UCSD-AML1 (cell line): ENCODE results near the gene PPOX.

Experiments used
- DNase-seq: peaks from one replicate; lab custom pipeline; 2025; ENCODE audit not compliant: unreplicated experiment; lab: John Stamatoyannopoulos, UW

Gene PPOX

DNA sequence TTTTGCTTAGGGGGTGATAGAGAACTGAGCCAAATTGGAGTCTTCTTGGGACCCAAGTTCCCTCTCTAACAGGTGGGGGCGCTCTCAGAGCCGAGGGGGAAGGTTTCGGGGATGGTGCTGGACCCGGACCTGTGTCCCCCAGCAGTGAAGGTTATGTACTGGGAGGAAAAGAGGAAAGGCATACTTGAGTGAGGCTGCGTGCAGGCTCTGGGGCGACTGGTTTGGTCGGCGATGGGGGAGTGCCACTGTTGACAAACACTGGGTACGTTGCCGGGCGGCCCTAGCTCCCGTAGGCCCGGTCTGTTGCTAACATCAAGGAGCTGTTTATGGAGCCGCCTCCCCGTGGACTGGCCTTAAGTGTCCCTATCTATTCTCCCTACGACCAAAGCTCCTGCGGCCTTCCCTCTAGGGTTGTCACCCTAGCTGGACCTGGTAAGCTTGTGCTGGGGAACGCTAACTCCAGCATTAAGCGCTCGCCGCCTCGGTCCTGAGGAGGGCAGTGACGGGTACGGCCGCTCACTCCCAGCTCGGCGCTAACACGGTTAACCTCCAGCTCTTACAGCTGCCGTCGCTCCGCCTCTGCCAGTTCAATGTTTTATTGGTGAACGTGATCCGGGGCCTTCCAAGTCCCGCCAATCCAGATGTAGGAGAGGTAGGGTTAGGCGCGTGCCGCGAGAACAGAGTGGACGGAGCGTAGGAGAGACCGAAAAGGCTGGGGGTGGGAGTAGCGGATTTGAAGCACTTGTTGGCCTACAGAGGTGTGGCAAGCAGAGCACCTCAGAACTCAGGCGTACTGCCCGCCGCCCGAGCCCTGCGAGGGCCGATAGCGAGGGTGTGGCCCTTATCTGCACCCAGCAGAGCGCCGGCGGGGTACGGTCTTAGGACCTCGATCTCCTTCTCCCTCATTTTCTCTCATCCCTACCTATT is at the start of gene PPOX:
PPOX (plus strand) TSS at position 685 of the 927 bp plus-strand sequence. CDS start 422 bp downstream, outside the sequence.
- peak; percentile 95 for DNase-seq

DNA sequence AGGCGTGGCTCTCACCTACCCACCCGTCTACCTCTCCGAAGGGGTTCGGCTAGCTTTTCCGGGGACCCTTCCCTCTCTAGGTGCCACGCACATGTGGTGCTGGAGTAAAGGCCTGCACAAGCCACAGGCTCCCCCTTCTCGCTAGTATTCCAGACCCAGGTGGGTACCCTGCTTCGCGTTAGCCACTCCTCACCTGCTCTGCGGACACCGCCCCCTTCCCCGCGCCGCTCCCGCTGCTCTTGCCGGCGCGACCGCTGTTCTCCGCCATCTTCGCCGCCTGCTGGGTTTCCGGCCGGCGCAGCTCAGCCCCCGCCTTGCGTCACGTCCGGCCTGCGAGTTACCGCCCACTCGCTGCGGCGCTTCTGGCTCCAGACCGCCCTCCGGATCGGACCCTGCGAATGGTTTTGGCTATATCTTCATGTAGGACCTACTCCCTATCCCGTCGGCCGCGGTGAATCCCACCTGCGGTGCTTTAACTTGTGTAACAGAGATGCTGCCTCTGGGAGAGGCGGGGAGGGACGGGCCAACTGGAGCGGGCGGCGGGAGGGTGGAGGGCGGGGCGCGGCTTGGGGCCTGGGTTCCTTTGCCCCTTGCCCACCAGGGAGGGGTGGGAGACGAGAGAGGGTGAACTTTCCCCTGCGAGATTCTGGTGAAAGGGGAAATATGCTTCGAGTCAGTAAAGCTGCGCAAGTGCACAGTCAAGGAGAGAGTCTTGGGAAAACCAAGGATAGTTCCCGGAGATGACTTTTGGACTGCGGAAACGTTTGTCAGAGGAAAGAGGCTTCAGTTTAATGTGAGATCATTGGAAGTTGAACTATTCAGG is 48.3 kb upstream of the PPOX start, which contains the start of the genes NIT1 and PFDN2:
NIT1 (plus strand) TSS at position 347 of the 823 bp plus-strand sequence; CDS start at position 419, 72 bp downstream.
PFDN2 (minus strand) TSS at position 279 of the 823 bp plus-strand sequence; CDS start at position 268, 11 bp downstream.
- peak; percentile 87 for DNase-seq

DNA sequence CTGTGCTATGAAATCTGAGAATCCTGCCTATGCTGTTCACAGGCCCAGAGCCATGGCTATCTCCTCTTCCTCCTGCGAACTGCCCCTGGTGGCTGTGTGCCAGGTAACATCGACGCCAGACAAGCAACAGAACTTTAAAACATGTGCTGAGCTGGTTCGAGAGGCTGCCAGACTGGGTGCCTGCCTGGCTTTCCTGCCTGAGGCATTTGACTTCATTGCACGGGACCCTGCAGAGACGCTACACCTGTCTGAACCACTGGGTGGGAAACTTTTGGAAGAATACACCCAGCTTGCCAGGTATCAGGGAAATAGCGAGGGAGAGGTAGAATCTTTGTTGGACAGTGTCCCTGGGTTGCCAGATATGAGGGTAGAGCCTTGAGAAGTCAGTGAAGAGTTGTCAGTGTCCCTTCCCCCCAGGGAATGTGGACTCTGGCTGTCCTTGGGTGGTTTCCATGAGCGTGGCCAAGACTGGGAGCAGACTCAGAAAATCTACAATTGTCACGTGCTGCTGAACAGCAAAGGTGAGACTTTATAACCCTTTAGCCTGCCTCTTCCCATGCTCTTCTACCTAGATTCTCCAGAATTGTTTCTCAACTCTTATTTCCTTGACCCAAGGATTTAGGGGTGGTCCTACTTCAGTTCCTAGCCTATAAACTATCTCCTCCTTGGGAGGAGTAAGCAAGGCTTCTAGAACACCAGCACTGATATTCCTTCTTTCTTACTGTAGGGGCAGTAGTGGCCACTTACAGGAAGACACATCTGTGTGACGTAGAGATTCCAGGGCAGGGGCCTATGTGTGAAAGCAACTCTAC is 46.9 kb upstream of the PPOX start:
- DNase-seq, result peak; percentile 36

DNA sequence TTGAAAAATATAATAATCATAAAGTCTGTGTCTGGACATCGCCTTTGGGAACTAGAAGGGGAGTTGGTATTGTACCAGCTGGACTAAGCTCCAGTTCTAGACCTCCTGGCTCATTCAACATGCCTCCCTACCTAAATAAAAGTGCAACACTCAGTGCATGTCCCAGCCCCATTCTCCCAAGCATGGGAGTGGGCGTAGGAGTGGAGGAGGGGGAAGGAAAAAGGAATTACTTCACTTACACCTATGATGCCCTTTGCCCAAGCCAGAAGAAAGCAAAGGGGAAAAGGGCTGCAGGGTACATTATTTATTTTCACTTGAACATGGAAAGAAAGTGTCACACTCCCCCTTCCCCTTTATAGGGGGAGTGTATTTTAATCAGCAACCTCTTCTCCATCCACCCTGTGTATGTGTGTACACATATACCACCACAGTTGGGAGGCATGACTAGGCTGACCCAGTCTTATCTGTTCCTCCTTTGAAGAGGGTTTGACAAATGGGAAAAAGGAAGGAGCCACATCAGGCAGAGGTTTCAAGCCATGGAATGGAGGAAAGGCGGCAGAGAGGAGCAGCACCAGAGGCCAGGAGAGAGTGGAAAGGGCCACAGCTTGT is 45.1 kb upstream of the PPOX start:
- no peak for DNase-seq

DNA sequence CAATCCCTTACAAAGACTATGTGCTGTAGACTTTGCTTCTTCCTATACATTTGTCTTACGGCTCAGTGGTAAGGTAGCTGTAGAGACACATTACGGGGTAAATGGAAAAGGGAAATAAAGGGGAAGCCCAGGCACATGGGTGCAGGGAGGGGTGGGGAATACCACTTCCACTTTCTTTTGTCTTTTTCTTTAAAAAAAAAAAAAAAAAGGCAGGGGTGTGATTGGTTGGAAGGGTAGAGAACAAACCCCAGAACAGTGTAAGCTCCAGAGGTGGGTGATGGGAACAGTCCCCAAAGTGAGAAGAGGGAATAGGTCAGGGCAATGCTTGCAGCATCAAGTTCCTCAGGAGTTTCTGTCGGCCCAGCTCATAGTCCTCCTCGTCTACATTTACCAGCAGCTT is 44.4 kb upstream of the PPOX start:
- DNase-seq, result no peak

DNA sequence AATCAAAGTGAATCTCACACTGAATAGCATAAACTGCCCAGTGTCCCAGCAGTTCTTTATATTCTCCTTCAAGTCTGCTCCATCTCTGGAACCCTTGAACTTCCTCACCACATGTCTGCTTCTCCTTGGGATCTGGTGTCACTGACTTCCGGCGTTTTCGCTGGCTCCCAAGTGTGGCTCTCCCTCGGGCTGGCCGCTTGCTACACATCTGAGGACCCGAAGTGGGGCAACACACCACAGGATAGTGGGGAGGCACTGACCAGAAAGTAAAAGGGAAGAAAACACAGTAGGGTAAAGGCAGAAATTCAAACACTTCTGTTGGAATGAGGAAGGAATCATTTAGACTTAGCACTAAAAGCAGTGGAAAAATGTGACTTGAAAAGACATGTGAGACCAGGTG is 43.3 kb upstream of the PPOX start:
- no peak for DNase-seq

DNA sequence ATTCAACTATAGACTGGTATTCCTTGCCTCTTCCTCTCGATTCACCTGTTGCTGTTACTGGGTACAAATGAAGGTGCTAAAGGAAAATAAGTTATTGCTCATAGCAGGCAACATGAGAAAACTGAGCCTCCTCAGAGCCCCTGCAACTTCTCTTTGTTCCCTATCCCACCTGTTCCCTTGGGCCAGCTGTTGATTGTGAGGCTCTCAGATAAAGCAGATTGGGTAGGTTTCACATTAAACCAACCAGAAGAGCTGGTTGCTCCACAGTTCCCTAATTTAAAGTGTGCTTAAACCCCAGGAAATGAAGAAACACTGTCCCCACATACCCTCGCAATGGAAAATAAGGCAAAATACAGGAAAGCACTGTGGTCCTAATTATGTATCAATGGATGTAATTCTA is 38.6 kb upstream of the PPOX start:
- no peak for DNase-seq

DNA sequence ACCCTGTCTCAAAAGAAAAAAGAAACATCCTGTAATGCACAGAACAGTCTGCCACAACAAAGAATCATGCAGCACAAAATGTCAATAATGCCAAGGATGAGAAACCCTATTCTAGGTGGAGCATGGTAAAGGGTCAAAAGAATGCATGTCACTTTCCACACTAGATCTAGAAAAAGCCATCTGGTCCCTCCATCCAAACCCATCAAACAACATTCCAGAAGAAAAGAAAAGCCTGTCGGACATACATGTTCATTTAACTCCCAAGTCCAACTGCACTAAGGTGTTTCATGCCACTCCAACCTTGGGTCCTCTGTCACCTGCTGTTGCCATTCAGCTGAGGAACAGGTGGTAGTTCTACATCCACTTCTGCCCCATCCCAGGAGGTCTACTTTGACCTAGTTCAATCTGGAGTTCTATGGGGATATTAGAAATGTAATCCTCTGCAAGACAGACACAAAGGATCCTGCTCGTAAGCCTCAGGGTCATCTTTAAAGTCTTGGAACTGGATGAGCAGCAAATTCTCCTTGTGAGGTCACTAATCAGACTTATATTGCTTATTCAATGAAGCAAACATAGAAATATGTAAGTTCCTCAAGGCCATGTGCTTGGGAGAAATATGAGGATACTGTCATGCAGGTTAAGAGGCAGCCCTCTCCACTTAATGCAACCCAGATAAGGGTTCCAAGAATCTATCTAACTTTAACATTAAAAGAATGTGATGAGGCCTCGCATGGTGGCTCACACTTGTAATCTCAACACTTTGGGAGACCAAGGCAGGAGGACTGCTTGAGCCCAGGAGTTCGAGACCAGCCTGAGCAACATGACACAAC is 37.4 kb upstream of the PPOX start:
- DNase-seq, result no peak

DNA sequence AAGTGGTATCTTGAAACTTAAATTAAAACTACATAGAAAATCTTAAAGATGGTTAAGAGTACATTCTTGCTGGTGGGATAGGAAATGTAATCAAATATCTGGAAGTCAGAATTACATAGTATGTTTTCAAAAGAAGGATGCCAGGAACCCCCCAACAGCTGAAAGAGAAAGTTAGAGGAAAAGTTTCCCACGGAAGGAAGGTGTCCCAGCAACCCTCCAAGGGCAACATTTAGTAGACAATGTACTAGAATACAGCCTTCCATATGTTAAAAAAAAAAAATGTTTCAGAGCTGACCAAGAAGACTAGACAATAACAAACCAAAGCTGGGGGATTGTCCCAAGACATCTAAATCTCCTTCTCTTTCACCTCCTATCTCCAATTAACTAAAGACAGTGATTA is 36.0 kb upstream of the PPOX start:
- DNase-seq, result no peak

DNA sequence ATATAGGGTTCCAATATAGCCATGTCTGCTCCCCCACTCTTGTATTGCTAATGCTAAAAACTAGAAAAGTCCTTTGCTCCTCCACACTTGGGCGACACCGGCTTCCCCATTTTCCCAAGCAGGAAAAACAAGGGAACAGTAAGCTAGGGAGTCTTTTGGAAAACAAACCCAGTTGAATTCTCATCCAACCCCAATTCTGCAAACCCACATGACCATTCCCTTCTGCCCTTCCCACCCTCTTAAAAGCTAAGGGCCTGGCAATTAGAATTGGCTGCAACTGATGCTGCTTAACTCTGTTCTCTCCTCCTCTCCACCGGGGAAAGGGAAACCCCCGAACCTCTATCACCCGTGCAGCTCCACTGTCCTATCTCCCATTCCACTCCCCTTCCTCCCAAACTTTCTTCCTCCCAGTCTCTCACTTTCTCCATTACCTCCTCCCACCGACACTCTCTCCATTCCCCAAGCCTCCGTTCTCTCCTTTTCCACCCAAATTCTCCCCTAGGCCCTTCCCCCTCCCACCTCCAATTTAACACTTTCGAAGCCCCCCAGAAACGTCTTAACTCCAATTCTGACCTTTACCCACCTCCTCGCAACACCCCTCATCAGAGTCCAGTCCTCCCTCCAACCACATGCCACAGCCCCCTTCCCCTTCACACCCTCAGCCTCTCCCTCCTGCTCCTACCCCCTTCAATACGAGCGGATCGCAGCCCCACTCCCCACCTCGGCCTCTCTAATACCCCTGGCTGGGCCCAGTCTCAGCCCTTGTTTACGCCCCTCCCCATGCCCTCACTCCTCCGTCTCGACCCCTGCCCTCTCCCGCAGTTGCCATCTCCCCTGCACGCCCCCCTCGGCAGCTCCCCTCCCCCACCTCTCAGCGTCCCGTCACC is 34.5 kb upstream of the PPOX start:
- DNase-seq, result no peak

DNA sequence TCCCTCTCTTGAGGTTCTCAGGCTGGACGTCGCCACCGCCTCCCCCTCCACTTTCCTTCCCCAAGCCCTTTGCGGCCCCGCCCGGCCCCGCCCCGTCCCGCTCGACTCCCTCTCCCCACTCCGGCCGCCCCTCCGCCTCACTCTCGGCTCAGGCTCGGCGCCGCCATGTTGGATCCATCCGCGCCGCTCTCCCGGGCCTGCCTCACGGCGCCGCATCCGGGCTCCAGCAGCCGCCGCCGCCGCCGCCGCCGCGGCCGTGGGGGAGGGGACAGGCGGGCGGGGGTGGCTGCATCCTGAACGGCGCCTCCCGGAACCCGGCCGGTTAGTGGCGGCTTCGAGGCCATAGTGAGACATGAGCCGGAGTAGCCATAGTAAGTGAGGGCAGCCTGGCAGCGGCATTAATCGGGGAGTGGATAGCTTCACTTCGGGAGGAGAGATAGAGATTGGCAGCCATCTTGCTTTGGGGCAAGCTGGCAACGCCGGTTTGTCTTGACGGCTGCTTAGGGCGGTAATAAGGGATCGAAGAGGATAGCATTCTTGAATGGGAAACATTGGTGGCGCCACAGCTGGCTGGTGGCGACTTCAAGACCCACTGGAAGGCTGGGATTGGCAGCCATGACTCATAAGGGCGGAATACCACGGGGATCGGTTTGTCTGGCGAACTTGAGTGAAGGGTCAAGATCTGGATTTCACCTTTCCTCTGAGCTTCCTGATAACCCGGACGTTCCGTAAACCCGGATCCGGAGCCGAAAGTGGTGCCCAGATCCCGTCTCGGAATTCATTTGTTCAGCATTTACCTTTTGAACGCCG is 33.6 kb upstream of the PPOX start, which contains the start of gene DEDD:
DEDD (minus strand) TSS at position 258 of the 810 bp plus-strand sequence. CDS start 8,205 bp downstream, outside the sequence.
- peak; percentile 93 for DNase-seq

DNA sequence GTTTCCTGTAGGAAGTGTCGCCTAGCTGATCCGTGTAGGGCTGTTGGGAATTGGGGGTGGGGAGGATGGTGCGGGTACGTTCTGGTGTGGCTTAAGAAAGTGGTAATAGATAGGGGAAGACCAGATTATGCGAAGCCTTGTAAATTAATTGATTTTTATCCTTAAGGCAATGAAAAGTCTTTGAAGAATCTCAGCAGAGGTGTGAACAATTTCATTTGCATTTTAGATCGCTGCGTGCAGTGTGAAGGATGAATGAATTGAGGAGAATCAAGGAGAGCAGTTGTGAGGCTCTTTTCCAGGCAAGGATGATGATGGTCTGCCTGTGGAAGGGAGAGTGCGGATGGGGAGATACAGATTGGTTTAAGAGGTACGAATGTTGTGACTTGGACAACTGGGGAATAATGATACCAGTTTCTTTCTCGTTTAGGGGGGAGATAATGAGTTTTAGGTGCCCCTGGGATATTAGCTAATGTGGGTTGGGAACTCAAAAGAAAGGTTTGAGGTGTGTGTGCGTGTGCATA is 32.9 kb upstream of the PPOX start:
- DNase-seq, result no peak

DNA sequence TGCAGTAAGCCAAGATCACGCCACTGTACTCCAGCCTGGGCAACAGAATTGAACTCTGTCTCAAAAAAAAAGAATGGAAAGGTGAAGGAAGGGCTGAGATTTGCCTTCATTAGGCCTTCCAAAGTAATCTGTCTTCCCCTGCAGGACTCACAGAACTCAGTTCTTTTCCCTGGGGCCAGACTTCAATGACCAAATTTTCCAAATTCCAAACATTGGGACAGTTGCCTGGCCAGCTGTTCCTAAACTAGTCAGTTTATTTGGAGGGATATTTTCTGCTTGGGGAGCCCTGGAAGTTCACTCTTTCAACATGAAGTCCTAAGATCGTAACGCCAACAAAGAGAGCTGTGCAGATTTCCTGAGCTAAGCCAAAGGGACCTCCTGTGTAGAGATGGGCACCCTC is 28.3 kb upstream of the PPOX start:
- no peak for DNase-seq

DNA sequence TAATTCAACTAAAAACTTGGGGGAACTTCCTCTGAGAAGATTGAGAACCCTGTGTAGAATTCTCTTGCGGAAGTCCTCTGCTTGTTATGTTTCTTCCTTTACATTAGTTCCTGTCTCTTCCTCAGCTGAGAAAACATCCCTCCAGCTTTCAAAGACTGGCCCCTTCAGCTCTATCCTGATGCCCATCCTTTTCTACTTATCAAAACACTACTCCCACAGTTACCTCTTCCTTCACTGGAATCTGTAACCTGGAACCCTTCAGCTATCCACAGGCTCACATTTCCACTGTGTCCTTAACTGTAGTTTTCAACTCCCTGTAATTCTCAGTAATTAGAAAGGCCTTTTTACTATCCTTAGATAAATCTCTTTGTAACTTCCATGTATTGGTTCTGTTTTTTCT is 27.8 kb upstream of the PPOX start:
- no peak for DNase-seq

DNA sequence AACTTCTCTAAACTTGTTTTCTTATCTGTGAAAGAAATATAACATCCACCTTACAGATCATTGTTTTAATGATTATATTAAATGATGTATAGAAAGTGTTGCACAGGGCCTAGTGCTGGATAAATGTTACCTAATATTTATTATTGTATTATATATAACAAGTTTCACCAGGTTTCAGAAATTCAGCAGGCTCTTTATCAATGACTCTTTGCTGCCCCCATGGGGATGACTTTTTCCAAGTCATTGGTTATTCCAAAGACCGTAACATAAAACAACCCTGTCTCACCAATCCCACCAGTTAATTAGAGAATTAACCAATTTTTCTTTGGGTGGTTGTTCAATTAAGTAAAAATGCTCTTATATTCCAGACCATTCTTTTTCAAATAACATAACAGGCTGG is 26.5 kb upstream of the PPOX start:
- DNase-seq, result no peak

DNA sequence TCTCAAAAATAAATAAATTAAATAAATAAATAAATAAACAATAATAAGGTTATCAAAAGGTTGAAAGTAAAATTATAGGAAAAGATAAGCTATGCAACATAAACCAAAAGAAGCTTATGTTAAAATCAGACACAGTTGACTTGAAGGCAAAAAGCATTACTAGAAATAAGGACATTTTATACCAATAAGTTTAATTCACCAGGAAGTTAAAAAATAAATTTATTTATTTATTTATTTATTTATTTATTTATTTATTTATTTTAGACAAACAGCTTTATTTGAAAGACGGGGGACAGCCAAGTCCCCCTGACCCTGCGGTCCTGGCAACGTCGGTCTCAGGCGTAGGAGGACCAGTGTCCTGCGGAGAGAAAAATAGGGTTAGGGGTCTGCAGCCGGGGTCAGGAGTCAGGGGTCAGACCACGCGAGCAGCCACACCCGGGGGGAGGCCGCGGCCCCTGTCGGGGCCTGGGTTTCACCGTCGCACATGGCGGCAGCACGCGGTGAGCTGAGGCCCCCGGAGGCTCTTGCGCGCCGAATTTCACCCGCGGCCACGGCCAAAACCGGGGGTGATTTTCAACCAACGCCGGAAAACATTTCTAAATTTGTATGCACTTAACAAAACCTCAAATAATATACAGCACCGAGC is 25.3 kb upstream of the PPOX start:
- DNase-seq, result no peak

DNA sequence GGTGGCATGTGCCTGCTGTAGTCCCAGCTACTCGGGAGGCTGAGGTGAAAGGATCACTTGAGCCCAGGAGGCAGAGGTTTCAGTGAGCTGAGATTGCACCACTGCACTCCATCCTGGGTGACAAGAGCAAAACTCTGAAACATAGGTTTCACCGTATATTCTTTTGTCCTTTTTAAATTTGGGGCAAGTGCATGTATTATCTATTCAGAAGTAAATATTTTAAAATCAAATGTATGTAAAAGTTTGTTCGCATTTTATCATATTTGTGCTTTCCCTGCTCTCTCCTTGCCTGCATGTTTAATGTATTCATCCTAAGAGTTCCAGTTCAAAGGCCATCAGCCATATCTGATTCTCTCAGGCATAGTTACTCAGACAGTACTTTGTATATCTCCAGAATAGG is 20.4 kb upstream of the PPOX start:
- no peak for DNase-seq
